Measurements from ENCODE around the gene ALPK1.

The ALPK1 gene

DNA sequence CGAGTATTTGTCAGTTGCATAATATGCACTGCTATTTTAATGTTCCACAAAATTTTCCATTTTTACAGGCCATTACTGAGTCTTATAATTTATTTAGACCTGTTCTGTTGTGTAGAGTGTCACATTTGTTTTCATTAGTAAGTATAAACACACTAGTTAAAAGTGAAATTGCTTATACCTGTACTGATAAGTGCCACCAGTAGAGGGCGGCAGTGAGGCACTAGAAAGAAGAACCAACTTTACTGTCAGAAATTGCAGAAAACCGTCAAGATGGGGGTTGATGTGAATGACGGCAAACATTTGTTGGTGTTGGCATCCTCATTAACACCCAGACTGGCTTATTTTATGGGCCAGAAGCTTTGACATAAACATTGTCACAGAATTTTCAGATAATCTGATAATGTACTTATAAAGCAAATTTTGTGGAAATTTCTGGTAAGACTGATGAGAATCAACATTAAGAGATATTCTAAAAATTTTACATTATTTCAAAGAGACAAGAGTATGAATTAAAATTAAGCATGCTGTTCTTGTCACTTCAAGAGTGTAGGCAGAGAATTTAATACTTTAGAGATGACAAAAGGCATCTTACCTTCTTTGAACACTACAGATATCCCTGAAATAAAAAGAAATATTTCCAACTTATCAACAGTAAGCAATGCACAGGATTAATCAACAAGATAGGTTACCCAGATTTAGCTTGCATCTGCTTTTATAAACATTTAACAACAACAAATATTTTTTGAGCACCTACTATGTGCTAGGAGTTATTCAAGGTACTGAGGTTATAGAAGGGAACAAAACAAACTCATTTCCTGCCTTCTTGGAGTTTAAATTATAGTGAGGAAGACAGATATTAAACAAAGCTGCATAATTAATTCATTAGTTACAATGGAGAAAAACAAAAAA lies 24.9 kb downstream of the ALPK1 start:
- DNase-seq (ENCODE audit: insufficient read length, low spot score) (peak; percentile 48), FAIRE-seq (no peak)

DNA sequence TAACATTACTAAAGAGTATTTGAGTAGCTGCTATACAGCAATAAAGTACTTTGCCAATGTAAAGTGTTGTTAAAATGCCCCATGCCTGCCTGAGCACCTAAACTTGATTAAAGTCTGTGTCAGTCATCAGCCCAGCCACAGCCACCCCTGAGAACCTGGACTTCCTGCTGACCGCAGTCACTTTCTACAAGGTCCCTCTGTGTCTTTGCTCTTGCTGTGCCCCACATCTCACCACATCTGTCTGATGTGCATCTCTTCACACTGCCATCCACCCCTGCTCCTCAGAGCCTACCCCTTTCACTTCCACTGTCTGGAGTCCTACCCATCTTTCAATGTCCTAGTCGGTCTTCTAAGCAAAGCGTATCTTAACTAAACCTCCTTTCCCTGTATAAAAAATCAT lies 25.7 kb downstream of the ALPK1 start:
- DNase-seq (ENCODE audit: insufficient read length, low spot score) = no peak
- FAIRE-seq = no peak

DNA sequence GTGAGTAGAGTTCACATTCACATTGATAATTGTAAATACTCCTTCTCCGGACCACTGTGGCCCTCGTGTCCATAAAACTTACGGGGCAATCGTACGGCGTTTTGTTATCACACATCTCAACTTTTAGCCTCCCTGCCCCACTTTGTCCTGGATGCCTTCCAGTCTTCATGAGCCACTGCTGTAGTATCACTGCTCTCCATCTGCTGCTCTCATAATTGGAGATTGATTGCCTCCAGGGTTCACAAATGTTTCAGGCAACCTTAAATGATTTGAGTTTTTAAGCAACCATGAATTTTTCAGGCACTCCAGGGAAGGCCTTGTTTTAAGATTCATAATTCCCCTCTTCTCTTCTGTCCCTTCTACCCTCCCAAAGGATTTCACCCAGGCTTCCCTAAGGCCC lies 28.4 kb downstream of the ALPK1 start:
- FAIRE-seq (no peak), DNase-seq (ENCODE audit: insufficient read length, low spot score) (no peak)

DNA sequence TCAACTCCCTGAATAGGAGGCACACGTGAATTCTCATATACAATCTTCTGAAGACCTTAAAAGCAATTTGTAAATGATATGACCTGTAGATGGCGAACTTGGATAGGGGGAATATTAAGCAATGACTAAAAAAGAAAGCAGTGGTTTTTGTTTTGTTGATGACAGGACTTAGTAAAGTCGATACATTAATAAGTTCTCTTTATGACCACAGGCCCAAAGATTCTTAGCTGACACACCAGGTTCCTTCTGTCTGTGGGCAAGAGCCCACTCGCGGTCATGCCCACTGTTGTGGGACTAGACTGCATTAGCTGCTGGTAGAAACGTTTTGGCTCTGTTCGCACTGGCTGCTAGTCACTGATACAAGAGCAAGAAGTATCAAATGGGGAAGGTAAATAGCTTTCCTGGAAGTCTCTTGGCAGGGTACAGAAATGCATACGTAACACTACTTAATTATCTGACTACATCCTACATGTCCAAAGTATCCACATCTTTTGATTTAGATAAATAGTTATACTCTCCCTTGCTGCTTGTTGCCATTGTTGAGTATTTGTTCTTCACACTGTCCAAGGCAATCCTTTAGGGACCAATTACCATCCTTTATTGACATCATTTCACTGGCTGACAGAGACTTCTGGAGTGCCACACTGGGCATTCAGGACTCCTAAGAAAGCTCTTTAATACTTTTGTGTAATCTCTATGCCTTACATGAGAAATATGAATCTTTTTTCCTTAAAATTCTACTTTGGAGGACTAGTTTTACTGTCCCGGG lies 31.0 kb downstream of the ALPK1 start:
- no peak for FAIRE-seq
- DNase-seq (ENCODE audit: insufficient read length, low spot score) = peak; percentile 22

DNA sequence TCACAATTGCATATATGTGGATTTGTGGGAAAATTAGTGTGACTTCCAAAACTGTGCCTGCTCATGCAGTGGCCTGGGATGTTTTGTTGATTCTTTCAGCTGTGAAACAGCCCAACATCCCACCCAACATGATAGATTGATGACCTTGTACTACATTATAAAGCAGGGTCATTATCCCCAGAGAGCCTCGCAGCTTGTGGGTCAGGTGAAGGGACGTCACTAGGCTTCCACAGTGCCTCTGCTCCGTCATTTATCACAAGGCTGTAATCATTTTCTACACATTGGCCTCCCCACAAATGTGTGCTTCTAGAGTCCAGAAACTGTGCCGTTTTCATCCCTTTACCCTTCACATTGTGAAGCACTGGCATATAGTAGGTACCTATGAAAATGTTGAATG lies 31.6 kb downstream of the ALPK1 start:
- FAIRE-seq = no peak
- DNase-seq (ENCODE audit: insufficient read length, low spot score) = no peak

DNA sequence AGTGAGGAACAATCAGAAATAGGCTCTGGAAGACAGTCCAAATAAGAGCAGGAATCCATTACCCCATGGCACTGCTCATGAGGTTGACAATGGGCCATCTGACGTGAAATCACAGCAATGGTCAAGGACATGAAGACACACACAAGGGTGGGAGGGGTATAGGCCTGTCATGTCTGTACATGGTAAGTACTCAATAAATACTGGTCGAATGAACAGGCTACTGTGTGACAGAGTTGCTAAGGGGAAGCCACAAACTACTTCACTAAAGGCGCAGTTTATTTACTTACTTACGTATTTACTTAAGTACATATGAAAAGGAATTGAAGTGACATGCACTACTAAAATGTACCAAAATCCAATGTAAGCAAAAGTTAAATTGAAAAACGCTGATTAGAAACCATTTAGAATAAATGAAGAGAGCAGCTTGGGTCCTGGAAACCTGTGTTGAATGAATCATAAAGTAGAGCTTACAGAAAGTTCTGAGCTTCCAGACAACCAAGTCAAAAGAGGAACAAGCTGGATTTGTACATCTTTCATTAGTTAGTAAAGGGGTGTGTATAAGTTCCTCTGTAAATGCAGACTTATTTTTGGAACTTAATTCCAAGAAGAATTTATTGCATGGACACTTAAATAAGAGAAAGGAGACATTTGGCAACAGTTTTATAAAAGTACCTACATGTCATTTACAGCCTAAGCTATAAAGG lies 32.7 kb downstream of the ALPK1 start:
- DNase-seq (ENCODE audit: insufficient read length, low spot score) (no peak), FAIRE-seq (no peak)

DNA sequence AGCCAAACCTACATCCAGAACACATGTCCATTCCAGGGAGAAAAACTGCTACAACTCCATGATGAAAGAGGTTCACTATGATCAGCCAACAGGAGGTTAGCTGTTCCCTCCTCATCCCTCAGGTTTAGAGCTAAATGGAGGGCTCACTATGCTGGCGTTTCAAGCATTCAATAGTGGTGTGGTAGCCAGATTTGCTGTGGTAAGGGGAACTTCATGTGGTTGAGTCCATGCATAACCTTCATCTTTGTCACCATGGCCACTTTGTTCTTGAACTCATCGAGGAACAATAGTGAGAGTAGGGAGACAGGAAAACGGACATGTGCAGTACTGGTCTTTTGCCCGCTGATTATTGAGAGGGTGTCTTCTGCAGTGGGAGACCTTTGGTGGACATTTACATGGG lies 33.8 kb downstream of the ALPK1 start:
- no peak for FAIRE-seq
- no peak for DNase-seq (ENCODE audit: insufficient read length, low spot score)

DNA sequence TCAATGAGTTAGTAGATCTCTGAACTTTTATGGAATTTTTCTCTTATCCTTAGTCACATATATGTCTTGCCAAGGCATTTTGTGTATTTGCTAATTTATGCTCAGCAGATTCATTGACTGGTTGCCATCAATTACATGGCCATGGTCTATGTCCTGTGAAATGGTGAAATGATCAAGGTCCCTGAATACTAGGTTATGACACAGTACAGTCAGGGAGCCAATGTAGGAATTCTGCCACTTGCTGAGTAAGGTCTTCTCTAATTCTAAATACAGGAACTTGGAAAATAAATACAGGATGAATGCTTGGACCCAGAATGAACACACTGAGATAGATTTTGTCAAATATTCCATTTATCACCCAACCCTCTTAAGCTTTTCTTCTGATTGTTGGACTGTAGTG lies 35.2 kb downstream of the ALPK1 start:
- FAIRE-seq = no peak

DNA sequence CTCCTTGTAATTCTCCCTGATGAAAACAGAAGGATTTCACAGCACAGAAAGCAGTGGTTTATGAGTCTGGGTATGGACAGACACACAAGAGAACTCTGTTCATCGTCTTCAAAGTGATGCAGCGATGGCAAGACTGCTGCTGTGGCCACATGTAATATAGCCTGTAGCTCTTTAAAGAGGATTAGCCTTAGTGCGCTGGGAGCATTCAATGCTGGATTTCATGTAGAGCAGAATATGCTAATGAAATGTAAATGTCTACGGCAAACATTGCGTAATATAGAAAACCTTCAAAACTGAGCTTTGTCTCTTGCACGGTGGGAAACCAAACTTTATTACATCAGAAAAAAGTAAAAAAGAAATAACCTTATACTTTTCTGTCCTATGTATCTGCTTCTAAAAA lies 42.9 kb downstream of the ALPK1 start:
- FAIRE-seq (no peak), DNase-seq (ENCODE audit: insufficient read length, low spot score) (no peak)

More for the DNA sequence above, 35.2 kb downstream of the ALPK1 start:
- DNase-seq (ENCODE audit: insufficient read length, low spot score) = no peak

DNA sequence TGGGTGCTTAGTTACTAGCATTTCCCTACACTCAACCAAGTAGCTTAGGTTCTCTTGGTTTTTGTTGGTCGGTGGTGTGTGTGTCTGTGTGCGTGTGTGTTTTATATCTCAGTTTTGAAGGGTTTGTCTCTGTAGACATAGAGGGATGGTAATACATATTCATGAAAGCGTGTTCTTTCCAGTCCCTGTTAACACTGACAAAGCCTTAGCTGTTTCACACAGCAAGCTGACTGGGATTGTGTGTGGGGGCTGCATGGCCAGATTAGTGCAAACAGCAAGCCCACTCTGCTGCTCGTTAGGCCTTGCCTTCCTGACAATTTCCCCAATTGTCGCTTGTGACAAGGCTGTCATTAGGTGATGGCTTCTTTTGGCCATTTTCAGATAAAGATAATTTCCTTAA lies 43.9 kb downstream of the ALPK1 start:
- no peak for FAIRE-seq

DNA sequence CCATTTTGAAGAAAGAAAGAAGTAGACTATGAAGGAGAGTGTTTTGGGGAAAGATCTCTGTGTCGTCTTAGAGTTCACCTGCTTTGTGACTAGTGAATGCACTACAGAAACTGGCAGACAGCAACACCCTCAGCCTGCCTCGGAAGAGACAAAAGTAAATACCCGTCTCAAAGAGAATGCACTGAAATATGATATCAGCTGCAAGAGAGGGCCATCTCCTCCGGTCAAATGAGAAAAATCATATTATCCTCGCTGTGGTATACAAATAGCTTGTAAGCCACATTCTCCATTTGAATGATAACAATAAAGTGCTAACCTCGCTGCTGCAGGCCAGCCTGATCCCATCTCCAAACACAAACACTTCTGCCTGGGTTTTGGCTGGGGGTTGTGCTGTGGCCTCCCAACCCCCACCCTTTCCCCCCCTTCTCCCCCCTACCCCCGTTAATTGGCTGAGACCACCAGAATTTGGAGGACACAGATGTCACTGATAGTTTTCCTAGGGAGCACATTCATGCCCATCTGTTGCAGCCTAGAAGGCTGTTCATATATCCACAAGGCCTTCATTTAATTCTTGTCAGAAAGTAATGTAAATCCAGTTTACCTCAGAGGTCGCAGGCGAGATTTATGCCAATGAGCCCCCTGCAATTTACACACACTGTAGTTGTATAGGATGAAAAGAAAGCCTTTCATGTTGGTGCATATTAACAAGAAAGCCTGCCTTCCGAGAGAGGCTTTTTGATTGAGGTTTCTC lies 46.3 kb downstream of the ALPK1 start:
- DNase-seq (ENCODE audit: insufficient read length, low spot score) (no peak), FAIRE-seq (no peak)

More for the DNA sequence above, 43.9 kb downstream of the ALPK1 start:
- DNase-seq (ENCODE audit: insufficient read length, low spot score) = no peak

DNA sequence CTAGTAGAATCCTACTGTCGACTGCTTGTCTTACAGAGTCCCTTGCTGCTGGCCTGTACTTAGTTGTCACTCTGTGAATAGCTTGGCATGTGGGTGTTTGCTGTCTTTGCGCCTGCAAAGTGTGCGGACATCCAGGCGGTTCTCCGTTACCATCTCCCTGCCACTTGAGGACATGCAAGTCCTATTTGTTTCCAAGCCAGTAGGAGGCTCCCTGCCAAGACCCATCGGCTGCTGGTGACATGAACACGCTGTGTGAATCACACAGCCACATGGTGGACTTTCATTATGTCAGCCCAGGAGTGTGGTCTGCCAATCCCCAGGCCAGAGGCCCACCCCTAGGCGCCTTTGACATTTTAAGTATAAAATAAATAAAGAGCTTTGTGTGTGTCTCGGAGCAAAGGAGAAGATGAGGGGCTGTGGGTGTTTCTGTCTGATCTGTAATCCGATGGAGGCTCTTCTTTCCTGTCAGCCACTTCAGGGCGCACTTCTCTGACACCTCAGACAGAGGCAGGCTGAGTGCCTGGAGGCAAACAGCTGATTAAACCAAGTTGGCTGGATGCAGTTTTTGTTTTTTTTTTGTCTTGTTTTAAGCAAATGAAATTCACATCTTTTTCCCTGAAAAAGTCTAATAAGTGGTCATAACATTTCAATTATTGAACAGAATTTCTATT lies 51.5 kb downstream of the ALPK1 start:
- peak; percentile 14 for DNase-seq (ENCODE audit: insufficient read length, low spot score)
- FAIRE-seq = peak; percentile 73

DNA sequence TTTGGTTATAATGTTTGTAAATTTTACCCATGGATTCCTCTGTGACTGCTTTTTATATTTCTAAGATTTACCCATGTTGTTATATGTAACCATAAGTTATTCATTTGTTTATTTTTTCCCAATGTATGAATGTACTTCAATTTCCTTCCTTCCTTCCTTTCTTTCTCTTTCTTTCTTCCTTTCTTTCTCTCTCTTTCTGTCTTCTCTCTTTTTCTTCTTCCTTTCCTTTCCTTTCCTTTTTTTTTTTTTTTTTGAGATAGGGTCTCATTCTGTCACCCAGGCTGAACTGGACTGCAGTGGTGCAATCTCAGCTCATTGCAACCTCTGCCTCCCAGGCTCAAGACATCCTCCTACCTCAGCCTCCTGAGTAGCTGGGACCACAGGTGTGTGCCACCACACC lies 55.6 kb downstream of the ALPK1 start:
- DNase-seq (ENCODE audit: insufficient read length, low spot score) (no peak), FAIRE-seq (no peak)

DNA sequence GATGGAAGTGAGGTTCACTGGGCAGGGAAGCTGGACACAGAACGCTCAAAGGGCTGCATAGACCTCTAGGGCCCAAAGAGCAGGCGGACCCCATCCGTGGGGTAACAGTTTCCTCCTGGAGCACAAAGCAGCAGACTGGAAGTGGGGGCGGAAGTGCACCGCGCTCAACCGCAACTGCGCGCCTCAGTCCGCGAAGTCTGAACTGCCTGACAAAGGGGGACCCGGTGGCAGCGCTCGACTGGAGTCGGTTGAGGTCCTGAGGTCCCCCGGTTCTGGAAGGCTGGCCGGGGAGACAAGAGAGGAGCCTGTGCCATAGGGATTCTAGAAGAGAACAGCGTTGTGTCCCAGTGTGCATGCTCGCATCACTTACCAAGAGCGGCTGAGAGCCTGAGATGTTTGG lies 58.5 kb downstream of the ALPK1 start:
- DNase-seq (ENCODE audit: insufficient read length, low spot score) (no peak), FAIRE-seq (no peak)

DNA sequence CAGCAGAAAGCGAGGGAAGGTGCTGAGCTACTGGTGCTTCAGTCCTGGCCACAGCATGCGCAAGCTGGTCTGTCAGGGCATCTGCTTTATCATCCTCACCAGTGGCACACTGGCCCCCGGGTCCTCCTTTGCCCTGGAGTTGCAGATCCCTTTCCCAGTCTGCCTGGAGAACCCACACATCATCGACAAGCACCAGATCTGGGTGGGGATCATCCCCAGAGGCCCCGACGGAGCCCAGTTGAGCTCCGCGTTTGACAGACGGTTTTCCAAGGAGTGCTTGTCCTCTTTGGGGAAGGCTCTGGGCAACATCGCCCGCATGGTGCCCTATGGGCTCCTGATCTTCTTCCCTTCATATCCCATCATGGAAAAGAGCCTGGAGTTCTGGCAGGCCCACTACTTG lies 60.3 kb downstream of the ALPK1 start:
- DNase-seq (ENCODE audit: insufficient read length, low spot score) (no peak), FAIRE-seq (no peak)

DNA sequence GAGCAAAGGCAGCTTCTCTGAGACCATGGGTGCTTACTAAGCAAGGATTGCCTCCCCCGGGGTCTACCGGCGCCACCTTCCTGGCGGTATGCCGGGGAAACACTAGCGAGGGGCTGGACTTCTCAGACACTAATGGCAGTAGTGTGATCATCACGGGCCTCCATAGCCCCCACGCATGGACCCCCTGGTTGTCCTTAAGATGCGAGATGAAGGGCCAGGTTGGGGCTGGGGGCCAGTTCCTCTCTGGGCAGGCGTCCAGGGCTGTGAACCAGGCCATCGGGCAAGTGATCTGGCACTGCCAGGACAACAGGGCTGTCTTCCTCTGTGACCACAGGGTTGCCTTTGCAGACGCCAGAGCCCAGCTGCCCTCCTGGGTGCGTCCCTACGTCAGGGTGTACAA lies 60.7 kb downstream of the ALPK1 start:
- DNase-seq (ENCODE audit: insufficient read length, low spot score) = no peak
- no peak for FAIRE-seq

DNA sequence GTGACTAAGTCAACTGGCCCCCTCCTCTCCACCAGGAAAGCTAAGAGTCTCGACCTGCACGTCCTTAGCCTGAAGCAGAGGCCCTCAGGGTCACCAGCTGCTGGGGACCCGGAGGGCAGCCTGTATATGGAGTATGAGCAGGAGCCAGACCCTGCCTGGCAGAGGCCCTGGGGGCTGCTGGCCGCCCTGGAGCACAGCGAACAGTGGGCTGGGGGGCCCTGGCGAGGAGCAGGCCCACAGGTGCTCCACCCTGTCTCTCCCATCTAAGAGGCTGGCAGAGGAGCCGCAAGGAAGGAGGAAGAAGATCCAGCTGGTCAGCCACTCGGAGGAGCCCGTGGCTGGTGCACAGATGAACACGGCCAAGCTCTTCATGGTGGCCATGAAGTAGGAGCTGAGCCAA lies 61.2 kb downstream of the ALPK1 start:
- no peak for FAIRE-seq

DNA sequence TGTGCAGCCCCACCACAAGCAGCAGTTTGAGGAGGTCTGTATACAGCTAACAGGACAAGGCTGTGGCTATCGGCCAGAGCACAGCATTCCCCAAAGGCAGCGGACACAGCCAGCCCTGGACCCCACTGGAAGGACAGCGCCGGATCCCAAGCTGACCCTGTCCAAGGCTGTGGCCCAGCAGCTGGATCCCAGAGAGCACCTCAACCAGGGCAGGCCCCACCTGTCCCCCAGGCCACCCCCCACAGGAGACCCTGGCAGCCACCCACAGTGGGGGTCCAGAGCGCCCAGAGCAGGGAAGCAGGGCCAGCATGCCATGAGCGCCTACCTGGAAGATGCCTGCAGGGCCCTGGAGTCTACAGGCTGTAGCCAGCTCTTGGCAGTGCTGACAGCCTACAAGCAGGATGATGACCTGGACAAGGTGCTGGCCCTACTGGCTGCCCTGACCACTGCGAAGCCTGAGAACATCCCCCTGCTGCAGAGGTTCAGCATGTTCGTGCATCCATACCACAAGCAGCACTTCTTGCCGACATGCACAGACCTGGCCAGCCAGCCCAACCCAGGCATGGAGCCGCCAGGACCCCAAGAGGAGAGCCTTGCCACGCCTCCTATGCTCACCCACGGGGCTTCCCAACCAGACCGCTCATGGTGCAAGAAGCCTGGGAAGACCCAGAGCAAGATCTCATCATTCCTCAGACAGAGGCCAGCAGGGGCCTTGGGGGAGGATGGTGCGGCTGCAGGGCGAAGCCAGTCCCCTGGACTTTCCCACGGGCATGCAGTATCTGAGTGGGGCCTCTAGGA lies 62.0 kb downstream of the ALPK1 start:
- DNase-seq (ENCODE audit: insufficient read length, low spot score) (no peak), FAIRE-seq (no peak)

More for the DNA sequence above, 61.2 kb downstream of the ALPK1 start:
- DNase-seq (ENCODE audit: insufficient read length, low spot score) = no peak

DNA sequence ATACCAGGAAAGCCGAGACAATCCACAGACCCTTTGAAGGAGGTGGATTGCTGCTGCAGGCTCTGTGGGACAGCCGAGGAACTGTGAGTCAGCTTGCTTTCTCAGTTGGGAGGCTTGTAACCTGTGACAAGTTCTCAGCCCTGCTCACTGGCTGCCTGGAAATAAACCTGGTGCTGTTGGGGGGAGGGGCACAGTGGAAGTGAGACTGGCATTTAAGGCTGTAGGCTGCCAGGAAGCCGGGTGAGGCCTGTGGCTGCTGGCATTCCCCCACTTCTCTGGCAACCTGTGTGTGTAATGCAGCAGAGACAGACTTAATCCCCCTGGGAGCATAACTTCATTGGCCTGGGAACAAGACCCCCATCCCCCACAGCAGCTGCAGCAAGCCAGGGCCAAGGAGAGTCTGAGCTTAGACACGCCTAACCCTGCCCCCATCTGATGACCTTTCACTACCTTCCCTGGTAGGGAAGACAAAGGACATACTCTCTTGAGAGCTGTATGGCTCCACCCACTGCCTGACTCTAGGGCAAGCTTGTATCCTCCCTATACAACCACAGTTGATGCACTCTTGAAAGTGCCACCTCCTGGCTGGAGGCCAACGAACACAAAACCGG lies 64.1 kb downstream of the ALPK1 start:
- FAIRE-seq (no peak), DNase-seq (ENCODE audit: insufficient read length, low spot score) (no peak)
